HG03469 (cell line): Measurements from ENCODE around the gene ANO9.
"Not testable (repeated sequence)": the region's sequence is repeated elsewhere in the genome, so short reads cannot be mapped to it uniquely, and the experiment has no call there.

Source experiments
- ATAC-seq: cut with Tn5 transposase; IDR thresholded peaks from one replicate; pipeline ENCODE4 v1.9.1; 2021; ENCODE audit warnings: mild to moderate bottlenecking, moderate library complexity, moderate number of reproducible peaks; ENCODE audit not compliant: unreplicated experiment

ANO9 gene

DNA sequence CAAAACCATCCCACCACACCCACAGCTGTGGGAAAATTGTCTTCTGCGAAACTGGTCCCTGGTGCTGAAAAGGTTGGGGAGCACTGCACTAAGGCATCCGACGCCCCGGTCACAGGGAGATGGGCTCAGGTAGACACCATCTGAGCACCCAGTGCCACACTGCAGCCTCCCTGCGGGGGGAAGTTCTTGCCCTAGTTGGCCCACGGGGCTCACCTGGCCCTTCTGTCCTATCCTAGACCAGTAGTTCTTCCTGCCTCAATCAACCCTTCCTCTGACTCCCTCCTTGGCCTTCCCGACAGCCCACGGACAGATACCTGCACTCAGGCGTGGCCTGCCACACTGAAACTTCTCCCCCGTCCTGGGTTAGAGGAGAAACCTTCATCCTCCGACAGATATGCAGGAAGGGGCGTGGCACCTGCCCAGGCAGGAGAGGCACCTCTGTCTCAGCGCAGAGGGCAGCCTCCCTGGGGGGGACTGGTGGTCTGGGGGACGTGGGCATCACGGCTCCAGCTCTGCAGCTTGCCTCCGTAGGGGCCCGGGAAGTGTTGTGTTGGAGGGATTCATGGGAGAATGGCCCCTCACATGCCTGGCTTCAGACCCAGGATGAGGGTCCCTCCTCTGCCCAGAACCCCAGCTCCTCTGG is 4.5 kb downstream of the ANO9 start:
- no peak for ATAC-seq

DNA sequence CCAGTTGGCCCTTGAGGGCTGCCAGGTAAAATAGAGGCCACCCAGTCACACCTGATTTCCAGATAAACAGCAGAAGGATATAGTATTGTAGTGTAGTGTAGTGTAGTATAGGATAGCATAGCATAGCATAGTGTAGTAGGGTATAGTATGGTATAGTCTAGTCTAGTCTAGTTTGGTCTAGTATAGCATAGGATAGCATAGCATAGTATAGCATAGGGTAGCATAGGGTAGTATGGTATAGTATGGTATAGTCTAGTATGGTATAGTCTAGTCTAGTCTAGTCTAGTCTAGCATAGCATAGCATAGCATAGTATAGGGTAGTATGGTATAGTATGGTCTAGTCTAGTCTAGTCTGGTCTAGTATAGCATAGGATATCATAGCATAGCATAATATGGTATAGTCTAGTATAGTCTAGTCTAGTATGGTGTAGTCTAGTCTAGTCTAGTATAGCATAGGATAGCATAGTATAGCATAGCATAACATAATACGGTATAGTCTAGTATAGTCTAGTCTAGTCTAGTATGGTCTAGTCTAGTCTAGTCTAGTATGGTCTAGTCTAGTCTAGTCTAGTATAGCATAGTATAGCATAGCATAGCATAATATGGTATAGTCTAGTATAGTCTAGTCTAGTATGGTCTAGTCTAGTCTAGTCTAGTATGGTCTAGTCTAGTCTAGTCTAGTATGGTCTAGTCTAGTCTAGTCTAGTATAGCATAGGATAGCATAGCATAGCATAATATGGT is 6.6 kb downstream of the ANO9 start:
- ATAC-seq: not testable (repeated sequence)

DNA sequence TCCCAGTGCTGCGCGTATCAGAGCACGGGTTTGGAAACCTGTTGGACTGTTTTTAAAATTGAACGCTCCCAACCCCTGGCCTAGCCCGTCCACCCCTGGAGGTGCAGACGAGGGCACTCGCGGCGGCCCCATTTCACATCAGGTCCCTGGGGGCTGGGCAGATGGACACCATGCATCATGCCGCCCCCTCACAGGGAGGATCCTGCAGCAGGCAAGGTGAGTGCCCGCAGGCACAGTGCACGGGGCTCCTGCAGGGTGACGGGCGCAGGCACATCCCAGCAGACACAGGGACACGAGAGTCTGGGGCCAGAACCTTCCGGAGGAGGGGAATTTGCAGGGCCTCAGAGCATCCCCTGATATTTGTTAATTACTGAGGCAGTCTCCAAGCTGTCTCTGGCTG is 7.3 kb downstream of the ANO9 start:
- ATAC-seq: no peak

DNA sequence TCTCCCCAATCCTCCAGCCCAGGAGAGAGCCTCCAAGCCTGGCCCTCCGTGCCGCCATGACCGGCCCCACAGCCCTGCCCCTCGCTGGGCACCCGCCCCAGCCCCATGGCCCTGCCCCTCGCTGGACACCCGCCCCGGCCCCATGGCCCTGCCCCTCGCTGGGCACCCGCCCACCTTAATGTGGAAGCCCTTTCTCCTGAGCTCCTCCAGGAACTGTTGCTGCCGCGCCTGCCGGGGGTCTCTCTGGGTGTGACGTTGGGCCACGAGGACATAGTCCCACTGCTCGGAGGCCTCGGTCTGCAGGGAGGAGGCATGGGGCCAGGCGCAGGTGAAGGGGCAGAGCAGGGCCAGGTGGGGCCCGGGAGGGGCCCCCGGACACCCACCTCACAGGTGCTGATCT is 8.2 kb downstream of the ANO9 start:
- ATAC-seq: no peak

DNA sequence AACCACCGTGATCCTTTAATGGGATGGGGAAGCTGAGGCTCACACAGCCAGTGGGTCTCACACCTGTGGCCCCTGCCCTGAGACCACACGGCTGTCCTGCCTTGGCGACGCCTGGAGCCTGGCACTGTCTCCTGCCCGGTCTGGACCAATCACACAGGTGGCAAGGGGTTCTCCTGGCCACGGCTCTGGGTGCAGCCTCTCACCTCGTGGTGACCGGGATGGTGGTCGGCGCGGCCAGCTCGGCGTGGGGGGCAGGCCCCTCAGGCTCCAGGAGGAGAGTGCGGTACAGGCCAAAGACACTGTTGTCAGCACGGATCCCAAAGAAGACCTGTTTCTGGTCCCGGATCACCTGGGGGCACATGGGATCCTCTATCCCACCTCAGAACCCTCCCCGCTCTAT is 8.7 kb downstream of the ANO9 start:
- ATAC-seq: no peak

DNA sequence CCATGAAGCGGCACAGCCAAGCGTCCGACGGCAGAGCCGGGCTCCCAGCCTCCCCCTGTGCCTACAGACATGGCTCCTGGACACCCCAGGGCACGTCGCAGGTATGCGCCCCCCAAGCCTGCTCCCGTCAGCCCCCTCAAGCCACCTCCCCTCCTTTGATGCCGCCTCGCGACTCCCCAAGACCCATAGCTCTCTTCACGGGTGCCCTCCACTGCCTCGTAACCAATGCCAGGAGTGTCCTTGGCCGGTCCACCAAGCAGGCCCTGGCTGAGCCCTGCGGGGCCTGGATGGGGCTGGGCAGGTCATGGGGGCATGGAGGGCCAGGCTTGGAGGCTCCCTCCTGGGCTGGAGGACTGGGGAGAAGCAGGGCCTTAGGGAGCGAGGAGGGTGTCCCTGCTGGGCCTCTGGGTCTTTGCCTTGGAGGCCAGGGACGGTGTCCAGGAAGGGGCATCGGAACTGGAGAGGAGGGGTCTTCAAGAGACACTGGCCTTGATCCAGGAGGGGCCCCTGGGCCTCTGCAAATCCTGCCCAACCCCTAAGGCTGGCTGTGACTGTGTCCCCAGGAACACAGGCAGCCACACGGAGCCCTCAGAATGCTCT is 9.2 kb downstream of the ANO9 start:
- no peak for ATAC-seq

DNA sequence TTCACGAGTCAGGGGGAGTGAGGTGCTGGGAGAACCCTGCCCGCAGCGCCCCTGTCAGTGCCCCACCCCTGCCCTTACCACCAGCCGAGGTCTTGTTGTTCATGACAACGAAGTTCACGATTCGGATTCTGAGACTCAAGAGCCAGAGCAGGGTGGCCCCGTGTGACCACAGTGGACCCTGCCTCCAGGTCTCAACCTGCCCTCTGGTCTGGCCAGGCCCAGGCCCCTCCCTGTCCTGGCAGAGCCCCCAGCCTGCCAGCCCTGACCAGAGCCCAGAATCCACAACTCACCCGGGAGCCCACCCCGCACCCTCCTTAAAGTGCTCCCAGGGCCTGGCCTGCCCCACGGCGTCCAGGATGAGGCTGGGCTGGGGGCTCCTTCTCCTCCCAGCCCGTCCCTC is 9.9 kb downstream of the ANO9 start:
- ATAC-seq: no peak

DNA sequence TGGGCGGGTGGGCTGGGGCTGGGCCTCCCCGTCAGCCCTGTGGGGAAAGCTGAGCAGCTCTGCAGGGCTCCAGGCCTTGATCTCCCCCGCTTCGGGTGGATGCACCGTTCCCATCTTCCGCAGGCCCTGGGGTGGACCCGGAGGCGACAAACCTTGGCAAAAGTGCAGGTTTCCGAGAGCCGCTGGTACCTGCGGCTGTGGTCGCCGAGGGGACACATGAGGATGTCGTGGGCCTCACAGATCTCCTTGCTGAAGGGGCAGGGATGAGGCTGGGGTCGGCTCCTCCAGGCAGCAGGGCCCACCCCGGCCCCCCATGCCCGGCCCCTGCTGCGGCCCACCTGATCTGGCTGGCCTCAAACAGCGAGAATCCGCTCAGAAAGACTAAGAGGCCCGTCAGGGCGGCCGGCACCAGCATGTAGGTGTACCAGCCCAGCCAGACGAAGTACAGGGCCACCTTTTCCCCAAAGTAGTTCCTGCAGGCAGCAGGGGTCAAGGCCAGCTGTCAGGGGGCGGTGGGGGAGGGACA is 11.8 kb downstream of the ANO9 start:
- no peak for ATAC-seq

DNA sequence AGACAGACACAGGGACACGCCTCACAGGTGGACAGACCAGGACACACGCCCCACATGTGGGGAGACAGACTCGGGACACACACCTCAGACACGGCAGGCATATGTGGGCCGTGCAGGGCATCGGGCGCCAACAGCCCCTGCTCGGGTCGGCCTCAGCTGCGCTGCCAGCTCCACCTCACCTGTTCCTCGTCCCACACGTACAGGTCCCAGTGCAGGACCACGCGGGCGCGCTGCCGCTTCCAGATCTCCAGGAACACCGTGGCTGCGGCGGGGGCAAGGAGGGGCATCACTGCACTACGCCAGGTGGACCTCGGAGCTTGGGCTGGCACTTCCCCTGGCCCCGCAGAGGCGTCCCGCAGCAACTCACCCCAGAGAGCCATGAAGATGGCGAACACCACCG is 12.4 kb downstream of the ANO9 start:
- no peak for ATAC-seq

DNA sequence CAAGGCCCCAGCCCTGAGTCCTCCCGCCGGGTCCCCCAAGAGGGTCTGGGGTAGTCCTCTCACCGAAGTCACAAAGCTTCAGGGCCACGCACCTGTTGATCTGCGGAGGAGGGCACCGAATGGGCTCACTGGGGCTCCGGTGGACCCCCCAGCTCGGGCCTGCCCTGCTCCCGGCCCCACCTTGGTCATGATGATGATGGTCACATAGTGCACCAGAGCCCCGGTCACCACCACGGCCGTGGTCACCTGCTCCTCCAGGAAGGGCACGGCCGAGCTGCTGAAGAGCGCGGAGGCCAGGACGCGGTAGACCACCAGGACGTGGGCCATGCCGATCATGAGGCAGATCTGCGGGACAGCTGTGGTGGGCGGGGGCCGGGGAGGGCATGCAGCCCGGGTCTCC is 13.5 kb downstream of the ANO9 start:
- no peak for ATAC-seq

DNA sequence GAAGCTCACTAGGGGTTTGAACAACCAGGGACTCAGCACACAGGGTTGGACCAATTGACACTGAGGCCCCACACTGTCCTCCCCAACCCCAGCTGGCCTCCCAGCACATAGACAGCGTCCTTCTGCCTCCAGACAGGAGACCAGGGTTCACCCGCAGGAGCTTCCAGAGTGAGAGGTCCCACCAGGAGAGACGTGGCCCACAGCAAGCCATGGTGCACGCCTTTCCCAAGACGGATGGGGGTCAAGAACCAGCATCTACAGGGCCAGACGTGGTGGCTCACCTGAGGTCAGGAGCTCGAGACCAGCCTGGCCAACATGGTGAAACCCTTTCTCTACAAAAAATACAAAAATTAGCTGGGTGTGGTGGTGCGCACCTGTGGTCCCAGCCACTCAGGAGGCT is 15.0 kb downstream of the ANO9 start:
- no peak for ATAC-seq

DNA sequence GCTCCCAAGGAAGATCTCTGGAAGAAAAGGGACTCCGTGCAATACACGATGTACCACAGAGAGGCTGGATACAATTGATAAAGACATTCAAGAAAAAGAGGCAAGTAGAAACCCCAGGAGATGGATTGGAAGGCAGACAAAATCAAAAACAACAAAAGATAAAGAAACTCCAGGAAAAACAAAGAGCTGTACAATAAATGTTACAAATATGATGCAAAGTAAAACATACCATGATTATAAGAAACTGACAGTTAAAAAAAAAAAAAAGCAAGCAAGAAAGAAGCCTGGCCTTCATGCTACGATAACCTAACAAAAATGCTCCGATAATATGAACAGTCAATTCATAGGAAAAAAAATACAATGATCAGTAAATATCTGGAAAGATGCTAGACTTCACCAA is 16.5 kb downstream of the ANO9 start:
- no peak for ATAC-seq

DNA sequence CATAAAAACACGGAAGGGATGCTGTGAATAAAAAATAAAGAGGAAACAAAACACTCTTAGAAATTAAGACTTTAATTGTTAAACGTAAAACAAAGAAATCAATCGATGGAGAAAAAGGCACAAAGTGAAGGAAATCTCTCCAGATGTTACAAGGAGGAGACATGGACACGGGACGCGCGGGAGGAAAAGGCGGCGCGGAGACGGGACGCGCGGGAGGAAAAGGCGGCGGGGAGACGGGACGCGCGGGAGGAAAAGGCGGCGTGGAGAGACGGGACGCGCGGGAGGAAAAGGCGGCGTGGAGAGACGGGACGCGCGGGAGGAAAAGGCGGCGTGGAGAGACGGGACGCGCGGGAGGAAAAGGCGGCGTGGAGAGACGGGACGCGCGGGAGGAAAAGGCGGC is 17.0 kb downstream of the ANO9 start:
- ATAC-seq: not testable (repeated sequence)

DNA sequence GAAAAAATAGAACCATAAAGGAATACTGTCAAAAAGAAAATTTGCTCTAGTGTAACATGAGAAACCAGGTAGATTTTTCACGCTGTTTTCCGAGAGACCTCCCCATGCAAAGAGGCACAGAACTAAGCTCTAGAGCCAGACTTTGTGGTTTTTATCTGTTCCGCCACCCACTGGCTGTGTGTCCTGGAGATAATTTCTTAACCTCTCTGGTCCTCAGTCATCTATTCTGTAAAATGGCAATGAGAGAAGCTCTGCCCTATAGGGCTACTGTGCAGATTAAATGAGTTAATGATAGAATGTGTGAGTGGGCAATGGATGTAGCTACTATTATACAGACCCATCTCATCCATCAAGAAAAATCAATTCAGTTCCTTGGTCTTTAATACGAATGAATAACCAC is 17.6 kb downstream of the ANO9 start:
- ATAC-seq: no peak

DNA sequence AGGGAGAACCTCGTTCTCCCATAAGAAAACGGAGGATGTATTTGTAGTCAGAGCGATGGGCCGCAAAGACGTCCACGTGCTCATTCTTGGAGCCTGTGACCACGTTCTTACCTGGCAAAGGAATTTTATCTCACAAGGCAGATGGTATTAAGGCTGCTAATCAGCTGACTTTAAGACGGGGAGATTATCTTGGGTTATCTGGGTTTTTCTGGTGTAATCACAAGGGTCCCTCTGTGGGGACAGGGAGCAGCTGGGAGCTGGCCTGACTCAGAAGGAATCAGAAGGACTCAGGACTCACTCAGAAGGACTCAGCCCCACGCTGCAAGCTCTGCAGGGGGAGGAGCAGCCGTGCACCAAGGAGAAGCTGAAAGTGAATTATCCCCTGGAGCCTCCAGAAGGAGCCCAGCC is 19.6 kb downstream of the ANO9 start:
- ATAC-seq: no peak

DNA sequence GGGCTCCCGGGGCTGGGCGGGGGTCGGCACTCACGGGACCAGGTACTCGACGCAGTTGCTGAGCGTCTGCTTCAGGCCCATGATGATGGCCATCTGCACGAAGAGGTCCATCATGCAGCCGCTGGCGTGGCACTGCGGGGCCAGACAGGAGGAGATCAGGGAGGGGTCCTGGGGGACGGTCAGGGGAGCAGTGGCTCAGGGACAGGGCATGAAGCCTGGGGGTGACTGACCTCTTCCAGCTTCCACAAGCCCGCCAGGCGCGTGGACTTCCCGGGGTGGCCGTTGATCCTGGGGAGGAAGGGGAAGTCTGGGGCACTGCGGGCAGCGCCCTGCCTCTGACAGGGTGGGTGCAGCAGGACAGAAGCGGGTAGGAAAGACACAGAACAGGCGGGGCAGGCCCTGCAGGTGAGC is 20.9 kb downstream of the ANO9 start:
- ATAC-seq: no peak

DNA sequence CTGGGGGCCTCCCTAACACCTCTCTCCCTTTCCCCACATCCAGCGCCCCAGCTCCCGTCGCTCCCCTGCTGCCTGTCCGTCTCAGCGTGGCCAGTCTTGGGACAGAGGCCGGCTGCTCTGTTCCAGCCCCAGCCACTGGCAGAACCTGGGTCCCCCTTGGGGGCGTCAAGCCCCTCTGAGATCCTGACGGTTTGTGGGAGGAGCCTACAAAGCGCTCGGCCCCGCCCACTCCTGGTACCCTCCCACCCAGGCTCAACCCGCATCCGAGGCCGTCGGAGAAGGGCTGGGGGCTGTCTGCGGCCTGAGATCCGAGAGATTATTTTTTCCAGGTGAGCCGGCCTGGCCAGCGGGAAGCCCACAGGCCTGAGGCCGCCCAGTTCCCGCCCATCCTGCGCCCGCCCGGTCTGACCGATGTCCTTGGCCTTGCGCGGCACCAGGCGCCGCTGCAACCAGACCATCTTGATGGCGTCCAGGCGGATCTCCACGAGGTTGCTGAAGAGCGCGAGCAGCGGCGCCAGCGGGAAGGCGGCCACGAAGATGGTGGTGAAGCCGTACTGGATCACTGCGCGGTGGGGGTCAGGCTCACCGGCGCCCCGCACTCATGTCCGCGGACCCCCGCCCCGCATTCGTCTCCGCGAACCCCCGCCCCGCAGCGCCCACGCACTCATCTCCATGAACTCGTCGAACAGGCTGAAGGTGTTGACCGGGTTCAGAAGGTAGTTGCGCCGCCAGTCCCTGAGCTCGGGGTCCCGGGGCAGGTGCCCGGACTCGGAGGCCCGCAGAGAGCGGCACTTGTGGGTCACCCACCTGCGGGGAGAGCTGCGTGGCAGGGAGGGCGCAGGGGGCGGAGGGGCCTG is 21.5 kb downstream of the ANO9 start:
- no peak for ATAC-seq

DNA sequence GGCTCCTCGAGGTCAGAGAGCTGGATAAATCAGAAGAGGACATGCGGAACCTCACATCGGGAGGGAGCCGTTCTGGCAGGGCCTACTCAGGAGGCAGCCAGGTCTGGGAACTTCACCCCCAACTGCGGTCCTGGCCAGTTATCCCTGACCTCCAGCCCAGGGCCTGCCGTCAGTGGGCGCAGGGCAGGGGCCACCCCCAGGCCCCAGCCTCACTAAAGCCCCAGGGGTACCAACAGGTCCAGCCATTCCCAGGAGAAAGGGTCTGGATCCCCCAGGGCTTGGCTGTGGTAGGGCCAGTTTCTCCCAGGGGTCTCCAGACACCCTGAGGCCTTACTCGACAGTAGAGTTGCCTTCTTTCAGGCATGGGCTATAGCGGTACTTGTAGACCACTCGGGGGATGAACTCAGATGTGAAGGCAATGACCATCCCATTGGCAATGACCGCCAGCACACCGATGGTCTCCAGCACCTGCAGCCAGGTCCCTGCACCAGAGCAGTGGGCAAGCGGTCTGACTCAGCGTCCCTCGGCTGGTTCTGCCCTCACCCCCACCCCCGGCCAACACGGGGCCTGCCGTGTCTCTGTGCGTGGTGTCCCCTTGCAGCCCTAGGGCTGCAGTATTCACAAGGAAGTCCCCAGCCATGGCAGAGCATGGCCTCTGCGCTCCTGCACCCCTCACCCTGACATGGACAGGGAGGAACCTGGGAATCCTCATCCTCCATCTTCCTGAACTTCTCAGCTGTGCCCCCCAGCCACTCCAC is 22.4 kb downstream of the ANO9 start:
- no peak for ATAC-seq

DNA sequence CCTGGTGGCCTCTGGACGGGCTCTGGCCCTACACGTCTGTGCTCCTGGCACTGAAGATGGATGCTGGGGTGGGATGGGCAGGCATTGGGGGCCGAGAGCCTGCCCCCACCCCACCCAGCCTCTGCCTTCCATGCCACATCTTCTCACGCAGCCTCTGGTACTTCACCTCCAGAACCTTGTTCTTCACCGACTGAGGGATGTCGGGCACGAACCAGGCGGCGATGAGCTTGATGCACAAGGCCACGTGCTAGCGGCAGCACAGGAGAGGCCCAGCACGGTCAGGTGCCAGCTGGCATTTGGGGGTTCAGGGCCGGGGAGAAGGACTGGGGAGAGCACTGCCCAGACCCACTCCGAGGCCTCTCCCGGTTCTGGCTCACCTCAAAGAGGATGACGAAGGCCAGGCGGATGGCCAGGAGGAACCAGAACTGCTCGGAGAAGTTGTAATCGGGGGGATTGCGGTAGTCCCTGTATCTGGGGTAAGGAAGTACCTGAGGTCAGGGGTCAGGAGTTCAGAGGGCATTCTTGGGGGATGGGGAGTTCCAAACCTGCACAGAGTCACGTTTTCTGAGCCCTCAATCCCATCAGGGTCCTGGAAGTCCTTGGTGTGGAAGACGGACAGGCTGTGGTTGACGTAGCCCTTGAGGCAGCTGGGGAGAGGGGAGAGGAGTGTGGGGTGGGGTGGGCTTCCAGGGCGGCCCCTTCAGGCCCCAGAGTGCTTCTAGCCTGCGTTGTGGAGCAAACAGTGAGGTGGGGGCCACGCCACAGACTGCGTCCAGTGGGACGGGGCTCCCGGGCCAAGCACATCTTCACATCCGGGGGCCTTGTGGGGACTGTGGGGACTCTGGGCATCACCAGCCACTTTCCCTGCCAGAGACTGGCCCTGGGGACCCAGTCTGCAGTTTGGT is 23.2 kb downstream of the ANO9 start:
- ATAC-seq: no peak
